Osteoblast (primary cell): Measurements from ENCODE around the gene APEH. TPM values are rescaled to one million over a fixed set of nuclear protein-coding genes. Genes with fewer than 3 reads are reported as not detected.

Experiments used
- DNase-seq: peaks from one replicate; pipeline ENCODE4 v3.0.0; 2011; ENCODE audit warnings: low spot score, mixed read lengths; ENCODE audit not compliant: insufficient read length; ENCODE audit errors: missing footprints
- H2AFZ ChIP-seq: 2 replicates; pipeline ENCODE4 v1.6.0; 2011; ENCODE audit warnings: mild to moderate bottlenecking, low read length
- H3K27ac ChIP-seq: 2 replicates; pipeline ENCODE4 v1.5.1; 2011; ENCODE audit warnings: mild to moderate bottlenecking, low read depth, low read length, moderate library complexity
- H3K27me3 ChIP-seq: 2 replicates; pipeline ENCODE4 v1.6.0; 2012; ENCODE audit warnings: mild to moderate bottlenecking, control low read depth, inconsistent platforms, low read length, moderate library complexity; ENCODE audit not compliant: insufficient read depth
- H3K36me3 ChIP-seq: 2 replicates; pipeline ENCODE4 v1.5.1; 2011; ENCODE audit warnings: mild to moderate bottlenecking, low read length, control low read depth, moderate library complexity; ENCODE audit not compliant: insufficient read depth
- H3K4me1 ChIP-seq: 2 replicates; pipeline ENCODE4 v1.5.1; 2011; ENCODE audit warnings: mild to moderate bottlenecking, low read length, control low read depth, moderate library complexity; ENCODE audit not compliant: insufficient read depth
- H3K4me2 ChIP-seq: 2 replicates; pipeline ENCODE4 v1.6.0; 2011; ENCODE audit warnings: mild to moderate bottlenecking, low read length; ENCODE audit not compliant: insufficient read depth
- H3K4me3 ChIP-seq: fragments of 200-600 bp; sonication (generic); 3 replicates; pipeline ENCODE4 v1.5.1; 2012; ENCODE audit warnings: mild to moderate bottlenecking, low read length, inconsistent platforms; ENCODE audit not compliant: insufficient read depth
- H3K79me2 ChIP-seq: 2 replicates; pipeline ENCODE4 v1.6.0; 2012; ENCODE audit warnings: mild to moderate bottlenecking, low read length, control low read depth, inconsistent platforms; ENCODE audit not compliant: insufficient read depth
- H3K9me3 ChIP-seq: 2 replicates; pipeline ENCODE4 v1.5.1; 2011; ENCODE audit warnings: low read depth, low read length, control low read depth
- H4K20me1 ChIP-seq: 2 replicates; pipeline ENCODE4 v1.6.0; 2012; ENCODE audit warnings: mild to moderate bottlenecking, low read length, control low read depth; ENCODE audit not compliant: insufficient read depth
- CTCF ChIP-seq: IDR thresholded peaks from 2 replicates; pipeline ENCODE4 v1.5.1; 2011; ENCODE audit warnings: mild to moderate bottlenecking, low read depth, low read length, moderate library complexity; ENCODE audit errors: extremely low read depth
- total RNA-seq: library from RNA; depleted of rRNA; stranded (reverse); fragments of >200 nt; gene quantifications from 2 replicates; pipeline ENCODE4 v1.2.3, GENCODE V29; 2012

The APEH gene
- 98.8 and 101 TPM in 2 replicates for total RNA-seq

- peaks cover 34% of the 10 kb centered on the region for H3K36me3 ChIP-seq
Observed at GRCh38 chr3:49673715-49674496, at the start of gene APEH. APEH (plus strand) TSS chr3:49674351; CDS start chr3:49674402, 51 bp downstream.

GRCh38 chr3:49625071-49625470 lies 49.1 kb upstream of the APEH start:
- Histone ChIP-seq H3K27ac (no peak overlapping the region), H3K4me1 (peaks cover 5% of the 10 kb centered on the region), H3K9me3 (no peaks in the 10 kb centered on the region), H3K36me3 (no peaks in the 10 kb centered on the region), H3K4me2 (no peak overlapping the region), H2AFZ (no peak overlapping the region), H3K79me2 (no peaks in the 10 kb centered on the region), H4K20me1 (no peaks in the 10 kb centered on the region), H3K27me3 (peaks cover 31% of the 10 kb centered on the region), H3K4me3 (no peak overlapping the region)
- no peak for TF ChIP-seq CTCF
- peak; percentile 15 for DNase-seq

More at GRCh38 chr3:49673715-49674496, at the start of gene APEH:
- H4K20me1 ChIP-seq, result peaks cover 27% of the 10 kb centered on the region
- H3K9me3 ChIP-seq, result no peaks in the 10 kb centered on the region
- TF ChIP-seq CTCF, result no peak
- peak within 1 kb of the TSS; percentile 85 for H3K27ac ChIP-seq
- H3K27me3 ChIP-seq, result no peaks in the 10 kb centered on the region
- H3K4me1 ChIP-seq, result peaks cover 10% of the 10 kb centered on the region
- H3K4me3 ChIP-seq, result peak within 1 kb of the TSS; percentile 87
- peak within 1 kb of the TSS; percentile 85 for H3K4me2 ChIP-seq
- DNase-seq, result peak; percentile 100
- H3K79me2 ChIP-seq, result peaks cover 26% of the 10 kb centered on the region
- peak within 1 kb of the TSS; percentile 87 for H2AFZ ChIP-seq

- H2AFZ ChIP-seq, result no peak overlapping the region
- H3K4me3 ChIP-seq, result no peak overlapping the region
- DNase-seq, result peak; percentile 73
- H3K9me3 ChIP-seq, result no peaks in the 10 kb centered on the region
- no peaks in the 10 kb centered on the region for H3K79me2 ChIP-seq
- no peaks in the 10 kb centered on the region for H3K36me3 ChIP-seq
- peaks cover 27% of the 10 kb centered on the region for H3K27me3 ChIP-seq
- H3K4me2 ChIP-seq, result no peak overlapping the region
- peaks cover 5% of the 10 kb centered on the region for H3K4me1 ChIP-seq
- H4K20me1 ChIP-seq, result no peaks in the 10 kb centered on the region
- H3K27ac ChIP-seq, result no peak overlapping the region
- no peak for TF ChIP-seq CTCF
Observed at GRCh38 chr3:49626101-49626581, 48.0 kb upstream of the APEH start.

- Histone ChIP-seq H2AFZ (no peak overlapping the region), H3K4me3 (no peak overlapping the region), H3K9me3 (peaks cover under 1% of the 10 kb centered on the region), H3K4me2 (no peak overlapping the region), H3K27ac (no peak overlapping the region), H3K79me2 (no peaks in the 10 kb centered on the region), H4K20me1 (no peaks in the 10 kb centered on the region), H3K36me3 (no peaks in the 10 kb centered on the region), H3K27me3 (peaks cover 22% of the 10 kb centered on the region), H3K4me1 (peaks cover 5% of the 10 kb centered on the region)
- DNase-seq, result no peak
- TF ChIP-seq CTCF, result no peak
Observed at GRCh38 chr3:49626796-49627195, 47.4 kb upstream of the APEH start.
